ENCODE results near the gene ETFB. TPM values are rescaled to one million over a fixed set of nuclear protein-coding genes. Genes with fewer than 3 reads are reported as not detected.

ETFB gene
- total RNA-seq, 1 donor: 84.3 TPM

DNA sequence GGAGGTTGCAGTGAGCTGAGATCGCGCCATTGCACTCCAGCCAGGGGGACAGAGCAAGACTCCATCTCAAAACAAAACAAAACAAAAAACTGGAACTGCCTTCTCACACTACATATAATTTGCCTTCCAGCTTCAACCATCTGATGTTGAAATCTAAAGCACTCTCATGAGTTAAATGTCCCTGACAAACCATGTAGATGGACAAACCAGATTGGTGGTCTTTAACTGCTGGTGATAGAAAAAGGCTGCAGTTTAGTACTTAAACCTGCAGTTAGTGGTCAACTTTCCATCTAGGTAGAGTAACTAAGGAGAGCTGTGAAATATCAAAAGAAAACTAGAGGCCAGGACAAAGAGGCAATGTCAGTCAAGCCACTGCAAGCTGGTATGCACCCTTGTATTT lies 30.0 kb upstream of the ETFB start:
- peaks cover 7% of the 10 kb centered on the region for H3K4me1 ChIP-seq (ENCODE audit: insufficient read depth, low read length)
- no peak overlapping the region for H3K4me3 ChIP-seq (ENCODE audit: insufficient read depth, low read length)
- no peak overlapping the region for H3K27ac ChIP-seq (ENCODE audit: low read depth, low read length)
- no peak overlapping the region for H3K4me2 ChIP-seq (ENCODE audit: insufficient read depth, low read length)
- no peak for DNase-seq (ENCODE audit: insufficient read length, low spot score, missing footprints)
- TF ChIP-seq, protein P1, sequence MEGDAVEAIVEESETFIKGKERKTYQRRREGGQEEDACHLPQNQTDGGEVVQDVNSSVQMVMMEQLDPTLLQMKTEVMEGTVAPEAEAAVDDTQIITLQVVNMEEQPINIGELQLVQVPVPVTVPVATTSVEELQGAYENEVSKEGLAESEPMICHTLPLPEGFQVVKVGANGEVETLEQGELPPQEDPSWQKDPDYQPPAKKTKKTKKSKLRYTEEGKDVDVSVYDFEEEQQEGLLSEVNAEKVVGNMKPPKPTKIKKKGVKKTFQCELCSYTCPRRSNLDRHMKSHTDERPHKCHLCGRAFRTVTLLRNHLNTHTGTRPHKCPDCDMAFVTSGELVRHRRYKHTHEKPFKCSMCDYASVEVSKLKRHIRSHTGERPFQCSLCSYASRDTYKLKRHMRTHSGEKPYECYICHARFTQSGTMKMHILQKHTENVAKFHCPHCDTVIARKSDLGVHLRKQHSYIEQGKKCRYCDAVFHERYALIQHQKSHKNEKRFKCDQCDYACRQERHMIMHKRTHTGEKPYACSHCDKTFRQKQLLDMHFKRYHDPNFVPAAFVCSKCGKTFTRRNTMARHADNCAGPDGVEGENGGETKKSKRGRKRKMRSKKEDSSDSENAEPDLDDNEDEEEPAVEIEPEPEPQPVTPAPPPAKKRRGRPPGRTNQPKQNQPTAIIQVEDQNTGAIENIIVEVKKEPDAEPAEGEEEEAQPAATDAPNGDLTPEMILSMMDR (IDR thresholded peaks at IDR 0.05; ENCODE audit: extremely low read depth, low read depth, low read length): no peak
- no peak overlapping the region for H2AFZ ChIP-seq (ENCODE audit: low read length)
- no peaks in the 10 kb centered on the region for H3K79me2 ChIP-seq (ENCODE audit: insufficient read depth, low read length)
- H3K36me3 ChIP-seq (ENCODE audit: insufficient read depth, low read length): no peaks in the 10 kb centered on the region
- no peaks in the 10 kb centered on the region for H3K9me3 ChIP-seq (ENCODE audit: low read depth, low read length)
- no peaks in the 10 kb centered on the region for H4K20me1 ChIP-seq (ENCODE audit: insufficient read depth, low read length)
- H3K27me3 ChIP-seq (ENCODE audit: insufficient read depth, low read length): no peaks in the 10 kb centered on the region

DNA sequence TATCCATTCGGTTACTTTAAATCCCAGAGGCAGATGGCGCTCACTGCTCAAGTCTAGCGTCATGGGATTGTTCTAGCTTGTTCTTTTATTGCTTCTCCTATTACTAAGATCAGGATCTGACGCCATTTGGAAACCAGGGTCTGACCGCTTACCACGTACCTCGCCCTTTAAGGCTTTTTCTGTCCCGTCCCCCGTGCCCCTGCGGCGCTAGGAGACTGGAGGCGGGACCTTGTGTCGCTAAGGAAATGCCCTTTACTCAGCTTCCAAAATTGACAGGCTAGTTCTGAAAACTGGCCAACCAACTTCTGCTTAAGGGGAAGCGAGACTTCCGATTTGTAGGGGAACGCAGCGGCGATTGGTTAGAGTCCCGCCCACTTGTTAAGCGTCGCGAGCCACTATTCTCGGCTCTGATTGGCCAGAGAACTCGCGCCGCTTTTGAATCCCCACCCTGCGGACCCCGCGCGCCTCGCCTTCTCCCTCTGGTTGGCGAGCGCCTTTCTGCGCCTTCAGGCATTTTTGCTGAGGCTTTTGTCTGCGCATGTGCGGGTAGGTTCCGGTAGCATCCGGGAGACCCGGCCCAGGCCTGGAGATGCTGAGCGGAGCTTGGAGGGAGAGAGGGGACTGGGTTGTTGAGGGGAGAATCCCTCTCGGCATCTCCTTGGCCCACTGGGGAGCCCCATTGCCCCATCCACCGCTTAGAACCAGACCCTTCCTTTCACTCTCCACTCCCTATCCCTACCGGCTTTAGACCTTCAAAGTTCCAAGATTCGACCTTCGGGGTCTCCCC lies 28.1 kb upstream of the ETFB start:
- Histone ChIP-seq H3K79me2 (ENCODE audit: insufficient read depth, low read length) (no peaks in the 10 kb centered on the region), H3K36me3 (ENCODE audit: insufficient read depth, low read length) (no peaks in the 10 kb centered on the region), H4K20me1 (ENCODE audit: insufficient read depth, low read length) (no peaks in the 10 kb centered on the region), H3K4me2 (ENCODE audit: insufficient read depth, low read length) (peak overlapping the region; percentile 86), H3K27ac (ENCODE audit: low read depth, low read length) (peak overlapping the region; percentile 81), H2AFZ (ENCODE audit: low read length) (peak overlapping the region; percentile 99), H3K4me3 (ENCODE audit: insufficient read depth, low read length) (peak overlapping the region; percentile 68), H3K4me1 (ENCODE audit: insufficient read depth, low read length) (peaks cover 7% of the 10 kb centered on the region), H3K9me3 (ENCODE audit: low read depth, low read length) (no peaks in the 10 kb centered on the region), H3K27me3 (ENCODE audit: insufficient read depth, low read length) (no peaks in the 10 kb centered on the region)
- TF ChIP-seq, protein P1 (IDR thresholded peaks at IDR 0.05; ENCODE audit: extremely low read depth, low read depth, low read length): peak; percentile 11
- DNase-seq (ENCODE audit: insufficient read length, low spot score, missing footprints): peak; percentile 99

DNA sequence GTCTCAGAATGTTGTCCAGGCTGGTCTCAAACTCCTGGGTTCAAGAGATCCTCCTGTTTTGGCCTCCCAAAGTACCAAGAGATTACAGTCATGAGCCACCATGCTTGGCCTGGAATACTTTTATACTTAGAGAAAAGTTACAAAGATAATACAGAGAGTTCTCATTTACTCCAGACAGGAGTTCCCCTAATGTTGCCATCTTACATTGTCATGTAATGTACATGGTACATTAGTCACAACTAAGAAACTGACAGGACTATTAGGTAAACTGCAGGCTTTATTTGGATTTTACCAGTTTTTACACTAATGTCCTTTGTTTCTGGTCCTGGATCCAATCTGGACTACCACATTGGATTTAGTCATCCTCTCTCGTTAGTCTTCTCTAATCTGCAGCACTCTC lies 26.5 kb upstream of the ETFB start:
- H3K27me3 ChIP-seq (ENCODE audit: insufficient read depth, low read length): no peaks in the 10 kb centered on the region
- no peak for DNase-seq (ENCODE audit: insufficient read length, low spot score, missing footprints)
- no peak overlapping the region for H3K27ac ChIP-seq (ENCODE audit: low read depth, low read length)
- no peak overlapping the region for H3K4me3 ChIP-seq (ENCODE audit: insufficient read depth, low read length)
- H4K20me1 ChIP-seq (ENCODE audit: insufficient read depth, low read length): no peaks in the 10 kb centered on the region
- H3K9me3 ChIP-seq (ENCODE audit: low read depth, low read length): no peaks in the 10 kb centered on the region
- H2AFZ ChIP-seq (ENCODE audit: low read length): no peak overlapping the region
- peaks cover 7% of the 10 kb centered on the region for H3K4me1 ChIP-seq (ENCODE audit: insufficient read depth, low read length)
- no peaks in the 10 kb centered on the region for H3K36me3 ChIP-seq (ENCODE audit: insufficient read depth, low read length)
- H3K4me2 ChIP-seq (ENCODE audit: insufficient read depth, low read length): no peak overlapping the region
- no peaks in the 10 kb centered on the region for H3K79me2 ChIP-seq (ENCODE audit: insufficient read depth, low read length)
- TF ChIP-seq, protein P1 (IDR thresholded peaks at IDR 0.05; ENCODE audit: extremely low read depth, low read depth, low read length): no peak

DNA sequence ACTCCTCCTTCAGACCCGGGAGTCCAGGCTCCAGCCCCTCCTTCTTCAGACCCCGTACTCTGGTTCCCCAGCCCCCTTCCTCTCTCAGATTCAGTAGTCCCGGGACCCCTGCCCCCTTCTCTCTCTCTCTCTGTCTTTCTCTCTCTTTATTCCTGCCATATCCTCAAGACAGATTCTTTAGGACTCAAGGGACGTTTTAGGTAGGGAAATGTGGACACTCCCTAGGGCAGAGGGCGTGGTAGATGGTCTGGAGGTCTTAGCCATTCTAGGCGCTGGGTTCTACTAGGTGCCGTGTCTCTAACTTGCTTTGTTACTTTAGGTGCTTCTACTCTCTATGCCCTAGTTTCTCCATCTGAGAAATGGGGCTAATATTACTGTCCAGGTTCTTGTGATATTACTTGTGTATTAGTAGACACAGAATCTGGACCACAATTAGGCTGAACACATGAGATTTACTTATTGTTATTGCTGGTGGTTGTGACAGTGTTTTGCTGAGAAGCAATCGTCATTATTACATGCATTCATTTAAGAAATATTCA lies 25.0 kb upstream of the ETFB start:
- Histone ChIP-seq H3K79me2 (ENCODE audit: insufficient read depth, low read length) (no peaks in the 10 kb centered on the region), H3K4me2 (ENCODE audit: insufficient read depth, low read length) (no peak overlapping the region), H3K4me1 (ENCODE audit: insufficient read depth, low read length) (peaks cover 7% of the 10 kb centered on the region), H3K4me3 (ENCODE audit: insufficient read depth, low read length) (no peak overlapping the region), H3K27ac (ENCODE audit: low read depth, low read length) (no peak overlapping the region), H3K27me3 (ENCODE audit: insufficient read depth, low read length) (no peaks in the 10 kb centered on the region), H3K9me3 (ENCODE audit: low read depth, low read length) (no peaks in the 10 kb centered on the region), H4K20me1 (ENCODE audit: insufficient read depth, low read length) (no peaks in the 10 kb centered on the region), H2AFZ (ENCODE audit: low read length) (peak overlapping the region; percentile 42), H3K36me3 (ENCODE audit: insufficient read depth, low read length) (no peaks in the 10 kb centered on the region)
- TF ChIP-seq, protein P1 (IDR thresholded peaks at IDR 0.05; ENCODE audit: extremely low read depth, low read depth, low read length): no peak
- no peak for DNase-seq (ENCODE audit: insufficient read length, low spot score, missing footprints)
